Stimulated activated CD4-positive, alpha-beta T cell treated with anti-CD3 and anti-CD28 coated beads, Interleukin-12 subunit alpha, Interleukin-12 subunit beta, amount 100 ng/mL, for 4 hours (primary cell): ENCODE results near the gene HHEX.
"Not testable (repeated sequence)": the region's sequence is repeated elsewhere in the genome, so short reads cannot be mapped to it uniquely, and the experiment has no call there.

Experiments
- DNase-seq: peaks from one replicate; pipeline ENCODE4 v3.0.0-alpha.2; 2020

The HHEX gene

DNA sequence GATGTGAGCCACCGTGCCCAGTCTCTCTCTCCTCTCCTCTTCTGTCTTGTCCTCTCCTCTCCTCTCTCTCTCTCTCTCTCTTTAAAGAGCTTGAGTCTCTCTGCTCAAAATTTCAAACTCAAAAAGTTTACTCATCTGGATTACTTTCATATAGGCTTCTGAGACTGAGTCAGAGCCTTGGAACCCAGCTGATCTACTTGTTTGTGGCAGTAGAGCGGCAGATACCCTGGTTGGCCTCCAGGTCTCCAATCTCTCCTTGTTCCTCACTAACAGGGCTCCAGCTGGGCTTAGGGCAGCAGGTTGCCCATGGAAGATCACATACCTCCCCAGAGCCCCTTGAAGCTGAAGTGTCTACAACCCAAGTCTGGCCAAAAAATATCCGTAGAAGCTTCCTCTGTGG lies 51.0 kb downstream of the HHEX start:
- no peak for DNase-seq

DNA sequence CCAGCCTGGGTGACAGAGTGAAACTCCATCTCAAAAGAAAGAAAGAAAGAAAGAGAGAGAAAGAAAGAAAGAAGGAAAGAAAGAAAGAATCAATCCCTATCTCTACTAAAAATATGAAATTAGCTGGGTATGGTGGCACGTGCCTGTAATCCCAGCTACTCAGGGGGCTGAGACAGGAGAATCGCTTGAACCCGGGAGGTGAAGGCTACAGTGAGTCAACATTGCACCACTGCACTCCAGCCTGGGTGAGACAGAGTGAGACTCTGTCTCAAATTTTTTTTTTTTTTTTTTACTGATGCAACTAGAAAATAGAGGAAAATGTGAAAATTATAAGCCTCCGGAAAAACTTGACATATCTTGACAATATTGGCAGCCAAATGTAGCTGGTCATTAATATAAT lies 52.0 kb downstream of the HHEX start:
- not testable (repeated sequence) for DNase-seq

DNA sequence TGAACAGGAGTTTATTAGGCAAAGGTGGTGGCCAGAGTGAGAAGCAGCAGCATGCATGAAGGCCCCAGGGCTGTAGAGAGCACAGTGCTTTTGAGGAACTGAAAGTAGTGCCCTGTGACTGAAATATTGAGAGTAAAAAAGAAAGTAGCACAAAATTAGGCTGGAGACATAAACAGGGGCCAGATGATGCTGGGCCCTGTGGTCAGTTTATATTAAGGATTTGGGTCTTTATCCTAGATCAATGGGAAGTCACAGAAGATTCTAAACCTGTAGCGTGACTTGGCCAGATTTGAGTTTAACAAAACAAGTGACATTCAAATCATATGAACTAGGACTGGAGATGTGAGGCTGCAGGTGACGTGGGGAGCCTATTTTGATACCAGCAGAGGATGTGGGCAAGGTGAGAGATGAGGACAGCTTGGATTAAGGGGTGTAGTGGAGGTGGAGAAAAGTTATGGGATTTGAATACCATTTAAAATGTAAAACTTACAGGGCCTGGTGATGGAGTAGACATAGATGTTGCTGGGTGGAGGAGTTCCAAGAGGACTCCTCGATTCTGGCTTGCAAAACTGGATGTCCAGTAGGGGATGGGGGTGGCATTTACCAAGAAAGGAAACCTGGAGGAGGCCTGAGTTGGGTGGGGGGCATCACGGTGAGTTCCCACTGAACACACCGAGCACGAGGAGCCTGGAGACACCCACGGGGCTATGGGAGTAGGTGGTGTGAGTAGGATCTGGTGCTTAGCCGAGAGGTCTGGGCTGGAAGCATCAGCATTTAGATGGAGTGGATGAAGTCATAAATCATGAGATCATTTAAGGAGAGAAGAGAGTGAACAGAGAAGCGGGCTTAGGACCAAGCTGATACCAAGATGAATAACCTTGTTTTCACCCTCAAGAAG lies 52.8 kb downstream of the HHEX start:
- DNase-seq = no peak
